ENCODE data around the gene SMIM1. TPM values are rescaled to one million over a fixed set of nuclear protein-coding genes. Genes with fewer than 3 reads are reported as not detected.

SMIM1 gene
- total RNA-seq, 1 experiment from 2014 or later, result 2.7 TPM

DNA sequence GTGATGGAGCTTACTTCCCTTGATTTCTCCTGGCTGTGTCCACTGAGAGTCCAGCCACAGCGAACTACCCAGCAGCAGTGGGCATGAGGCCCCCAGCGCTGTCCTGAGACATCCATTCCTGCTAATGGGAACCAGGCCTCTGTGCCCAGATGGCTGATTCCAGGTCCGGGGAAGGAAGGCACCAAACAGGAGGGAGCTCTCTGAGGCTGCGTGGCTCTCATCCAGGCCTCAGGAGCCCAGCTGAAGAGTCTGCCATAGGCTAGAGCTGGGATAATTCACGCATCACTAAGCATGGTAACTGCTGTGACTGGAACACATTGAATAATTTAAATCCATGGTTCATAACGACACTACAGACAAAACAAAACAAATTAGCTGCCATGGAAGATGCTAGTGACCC lies 48.5 kb downstream of the SMIM1 start:
- H3K9me3 Mint-ChIP-seq (ENCODE audit: low read depth, unreplicated experiment), result no peaks in the 10 kb centered on the region
- CTCF ChIA-PET, result no interaction called here
- TF ChIP-seq, protein P1, sequence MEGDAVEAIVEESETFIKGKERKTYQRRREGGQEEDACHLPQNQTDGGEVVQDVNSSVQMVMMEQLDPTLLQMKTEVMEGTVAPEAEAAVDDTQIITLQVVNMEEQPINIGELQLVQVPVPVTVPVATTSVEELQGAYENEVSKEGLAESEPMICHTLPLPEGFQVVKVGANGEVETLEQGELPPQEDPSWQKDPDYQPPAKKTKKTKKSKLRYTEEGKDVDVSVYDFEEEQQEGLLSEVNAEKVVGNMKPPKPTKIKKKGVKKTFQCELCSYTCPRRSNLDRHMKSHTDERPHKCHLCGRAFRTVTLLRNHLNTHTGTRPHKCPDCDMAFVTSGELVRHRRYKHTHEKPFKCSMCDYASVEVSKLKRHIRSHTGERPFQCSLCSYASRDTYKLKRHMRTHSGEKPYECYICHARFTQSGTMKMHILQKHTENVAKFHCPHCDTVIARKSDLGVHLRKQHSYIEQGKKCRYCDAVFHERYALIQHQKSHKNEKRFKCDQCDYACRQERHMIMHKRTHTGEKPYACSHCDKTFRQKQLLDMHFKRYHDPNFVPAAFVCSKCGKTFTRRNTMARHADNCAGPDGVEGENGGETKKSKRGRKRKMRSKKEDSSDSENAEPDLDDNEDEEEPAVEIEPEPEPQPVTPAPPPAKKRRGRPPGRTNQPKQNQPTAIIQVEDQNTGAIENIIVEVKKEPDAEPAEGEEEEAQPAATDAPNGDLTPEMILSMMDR (IDR thresholded peaks at IDR 0.05; ENCODE audit: unreplicated experiment), result no peak
- no peaks in the 10 kb centered on the region for H3K27me3 Mint-ChIP-seq (ENCODE audit: unreplicated experiment)
- BruUV-seq (replicated peaks), result no TSS peak
- H3K4me1 Mint-ChIP-seq (ENCODE audit: low read depth, unreplicated experiment), result no peaks in the 10 kb centered on the region
- intact Hi-C loops (cut with micrococcal nuclease; ENCODE audit: unreplicated experiment), result no loop called here
- peaks cover 15% of the 10 kb centered on the region for H3K36me3 Mint-ChIP-seq (ENCODE audit: insufficient read depth, unreplicated experiment)
- H3K4me3 Mint-ChIP-seq (ENCODE audit: low read depth, unreplicated experiment), result no peak overlapping the region
- no peak overlapping the region for H3K27ac Mint-ChIP-seq (ENCODE audit: unreplicated experiment)
- DNase-seq, result no peak

DNA sequence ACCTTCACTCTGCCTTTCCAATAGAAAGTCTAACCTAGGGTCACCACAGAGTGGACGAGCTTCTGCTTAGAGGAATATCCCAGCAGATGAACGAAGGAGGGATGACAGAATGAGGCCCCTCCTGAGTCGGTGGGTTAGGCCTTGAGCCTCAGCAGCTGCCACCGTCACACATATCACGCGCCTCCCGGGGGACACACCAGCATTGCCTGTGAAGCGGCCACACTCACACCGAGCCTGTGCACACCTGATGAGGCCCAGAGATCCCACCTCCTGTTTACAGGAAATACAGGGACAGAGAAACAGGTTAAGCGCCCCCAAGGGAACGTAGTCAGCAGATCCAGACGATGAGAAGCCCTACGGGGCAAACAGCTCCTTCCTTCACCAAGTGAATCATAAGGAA lies 48.9 kb downstream of the SMIM1 start:
- Mint-ChIP-seq H3K4me1 (ENCODE audit: low read depth, unreplicated experiment) (no peaks in the 10 kb centered on the region), H3K36me3 (ENCODE audit: insufficient read depth, unreplicated experiment) (peaks cover 15% of the 10 kb centered on the region), H3K9me3 (ENCODE audit: low read depth, unreplicated experiment) (no peaks in the 10 kb centered on the region), H3K27ac (ENCODE audit: unreplicated experiment) (no peak overlapping the region), H3K27me3 (ENCODE audit: unreplicated experiment) (no peaks in the 10 kb centered on the region), H3K4me3 (ENCODE audit: low read depth, unreplicated experiment) (no peak overlapping the region)
- no peak for DNase-seq
- TF ChIP-seq, protein P1 (IDR thresholded peaks at IDR 0.05; ENCODE audit: unreplicated experiment), result no peak
- intact Hi-C loops (cut with micrococcal nuclease; ENCODE audit: unreplicated experiment), result no loop called here
- BruUV-seq (replicated peaks), result no TSS peak
- CTCF ChIA-PET, result no interaction called here

DNA sequence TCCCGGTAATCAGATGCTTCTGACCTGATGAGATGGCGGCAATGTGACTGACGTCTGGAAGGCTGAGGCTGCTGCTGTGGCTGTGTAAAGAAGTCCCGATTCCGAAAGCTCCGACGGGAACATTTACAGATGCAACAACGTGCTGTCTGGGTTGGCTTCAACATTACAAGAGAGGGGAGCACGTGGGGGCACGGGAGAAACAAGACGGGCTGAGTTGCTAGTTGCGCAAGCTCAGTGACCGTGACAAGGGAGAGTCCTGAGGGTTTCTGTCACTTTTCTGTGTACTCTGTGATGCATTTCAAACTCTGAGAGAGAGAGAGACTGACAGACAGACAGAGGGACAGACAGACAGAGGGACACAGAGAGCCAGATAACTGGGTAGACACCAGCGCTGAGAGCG lies 49.4 kb downstream of the SMIM1 start:
- no TSS peak for BruUV-seq (replicated peaks)
- Mint-ChIP-seq H3K27ac (ENCODE audit: unreplicated experiment) (no peak overlapping the region), H3K4me1 (ENCODE audit: low read depth, unreplicated experiment) (no peaks in the 10 kb centered on the region), H3K9me3 (ENCODE audit: low read depth, unreplicated experiment) (no peaks in the 10 kb centered on the region), H3K27me3 (ENCODE audit: unreplicated experiment) (no peaks in the 10 kb centered on the region), H3K4me3 (ENCODE audit: low read depth, unreplicated experiment) (no peak overlapping the region), H3K36me3 (ENCODE audit: insufficient read depth, unreplicated experiment) (peaks cover 15% of the 10 kb centered on the region)
- DNase-seq, result no peak
- CTCF ChIA-PET, result no interaction called here
- TF ChIP-seq, protein P1 (IDR thresholded peaks at IDR 0.05; ENCODE audit: unreplicated experiment), result no peak
- intact Hi-C loops (cut with micrococcal nuclease; ENCODE audit: unreplicated experiment), result no loop called here

DNA sequence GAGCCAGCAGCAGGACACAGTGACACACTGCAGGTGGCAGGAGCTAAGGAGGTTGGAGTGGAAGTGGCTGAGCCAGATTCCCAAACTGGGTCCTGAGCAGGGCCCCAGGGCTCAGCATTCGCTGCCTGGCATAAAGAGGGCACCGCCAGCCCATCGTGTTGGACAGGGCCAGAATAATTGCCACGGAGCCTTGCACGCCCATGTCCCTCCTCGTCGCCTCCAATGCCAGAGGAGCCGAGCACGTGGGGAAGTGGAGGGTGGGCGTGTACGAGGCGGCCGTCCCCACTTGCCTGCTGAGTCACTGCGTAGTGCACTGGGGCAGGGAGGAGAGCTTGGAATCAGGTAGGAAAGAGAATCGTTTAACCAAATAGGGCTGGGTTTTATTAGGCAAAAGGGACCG lies 49.9 kb downstream of the SMIM1 start:
- no peaks in the 10 kb centered on the region for H3K27me3 Mint-ChIP-seq (ENCODE audit: unreplicated experiment)
- no peak overlapping the region for H3K4me3 Mint-ChIP-seq (ENCODE audit: low read depth, unreplicated experiment)
- BruUV-seq (replicated peaks), result no TSS peak
- TF ChIP-seq, protein P1 (IDR thresholded peaks at IDR 0.05; ENCODE audit: unreplicated experiment), result no peak
- intact Hi-C loops (cut with micrococcal nuclease; ENCODE audit: unreplicated experiment), result no loop called here
- CTCF ChIA-PET, result no interaction called here
- H3K27ac Mint-ChIP-seq (ENCODE audit: unreplicated experiment), result no peak overlapping the region
- H3K4me1 Mint-ChIP-seq (ENCODE audit: low read depth, unreplicated experiment), result no peaks in the 10 kb centered on the region
- H3K36me3 Mint-ChIP-seq (ENCODE audit: insufficient read depth, unreplicated experiment), result peaks cover 12% of the 10 kb centered on the region
- DNase-seq, result no peak
- H3K9me3 Mint-ChIP-seq (ENCODE audit: low read depth, unreplicated experiment), result no peaks in the 10 kb centered on the region

DNA sequence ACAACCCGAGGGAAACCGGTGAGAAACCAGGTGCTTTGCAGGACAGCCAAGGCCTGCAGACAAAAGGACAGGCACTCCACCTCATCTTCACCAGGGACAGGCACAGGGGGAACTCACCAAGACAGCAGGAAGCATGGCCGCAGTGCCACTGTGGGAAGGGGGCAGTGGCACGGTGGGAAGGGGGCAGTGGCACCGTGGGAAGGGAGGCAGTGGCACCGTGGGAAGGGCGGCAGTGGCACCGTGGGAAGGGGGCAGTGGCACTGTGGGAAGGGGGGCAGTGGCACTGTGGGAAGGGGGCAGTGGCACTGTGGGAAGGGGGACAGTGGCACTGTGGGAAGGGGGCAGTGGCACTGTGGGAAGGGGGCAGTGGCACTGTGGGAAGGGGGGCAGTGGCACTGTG lies 52.1 kb downstream of the SMIM1 start:
- peaks cover 10% of the 10 kb centered on the region for H3K36me3 Mint-ChIP-seq (ENCODE audit: insufficient read depth, unreplicated experiment)

More for the DNA sequence above, 52.1 kb downstream of the SMIM1 start:
- Mint-ChIP-seq H3K27me3 (ENCODE audit: unreplicated experiment) (no peaks in the 10 kb centered on the region), H3K9me3 (ENCODE audit: low read depth, unreplicated experiment) (no peaks in the 10 kb centered on the region), H3K4me1 (ENCODE audit: low read depth, unreplicated experiment) (no peaks in the 10 kb centered on the region), H3K4me3 (ENCODE audit: low read depth, unreplicated experiment) (no peak overlapping the region), H3K27ac (ENCODE audit: unreplicated experiment) (no peak overlapping the region)
- CTCF ChIA-PET, result no interaction called here
- TF ChIP-seq, protein P1 (IDR thresholded peaks at IDR 0.05; ENCODE audit: unreplicated experiment), result no peak
- no peak for DNase-seq
- intact Hi-C loops (cut with micrococcal nuclease; ENCODE audit: unreplicated experiment), result no loop called here
- BruUV-seq (replicated peaks), result no TSS peak
